Neural crest cell (in vitro differentiated cells): ENCODE measurements around the gene PARD6B. TPM values are rescaled to one million over a fixed set of nuclear protein-coding genes. Genes with fewer than 3 reads are reported as not detected.
"Not testable (repeated sequence)": the region's sequence is repeated elsewhere in the genome, so short reads cannot be mapped to it uniquely, and the experiment has no call there.

ENCODE experiments used
- DNase-seq: peaks from one replicate; pipeline ENCODE4 v3.0.0; 2021; ENCODE audit warnings: low read depth, mixed read lengths, low spot score
- H3K27ac Mint-ChIP-seq: one replicate; pipeline ENCODE4 v1.8.0; 2021; ENCODE audit warnings: mild to moderate bottlenecking, mixed read lengths; ENCODE audit not compliant: unreplicated experiment
- H3K27me3 Mint-ChIP-seq: 2 replicates; pipeline ENCODE4 v1.8.0; 2021; ENCODE audit warnings: low read depth, mild to moderate bottlenecking, mixed read lengths
- H3K36me3 Mint-ChIP-seq: 2 replicates; pipeline ENCODE4 v1.8.0; 2021; ENCODE audit warnings: low read depth, mild to moderate bottlenecking, mixed read lengths
- H3K4me1 Mint-ChIP-seq: 2 replicates; pipeline ENCODE4 v1.8.0; 2021; ENCODE audit warnings: mixed read lengths
- H3K4me3 Mint-ChIP-seq: one replicate; pipeline ENCODE4 v1.8.0; 2021; ENCODE audit warnings: mild to moderate bottlenecking, mixed read lengths
- H3K9me3 Mint-ChIP-seq: 2 replicates; pipeline ENCODE4 v1.8.0; 2021; ENCODE audit warnings: mixed read lengths
- total RNA-seq: library from RNA; stranded (reverse); gene quantifications from 2 replicates; pipeline ENCODE4 v1.2.1, GENCODE V29; 2021
- TF ChIP-seq, protein P1 (sequence below): fragments of 200-600 bp; sonication (generic); conservative IDR thresholded peaks from 2 replicates; pipeline ENCODE4 v1.5.0; 2021; ENCODE audit warnings: antibody characterized with exemption, mild to moderate bottlenecking

Gene PARD6B
- total RNA-seq, 1 donor from 2014 or later: 9.5 TPM

GRCh38 chr20:50759678-50760077 is 28.3 kb downstream of the PARD6B start:
- Mint-ChIP-seq H3K27me3 (no peaks in the 10 kb centered on the region), H3K36me3 (no peaks in the 10 kb centered on the region), H3K4me3 (no peak overlapping the region), H3K9me3 (no peaks in the 10 kb centered on the region), H3K4me1 (peaks cover 9% of the 10 kb centered on the region), H3K27ac (no peak overlapping the region)
- TF ChIP-seq, protein P1, sequence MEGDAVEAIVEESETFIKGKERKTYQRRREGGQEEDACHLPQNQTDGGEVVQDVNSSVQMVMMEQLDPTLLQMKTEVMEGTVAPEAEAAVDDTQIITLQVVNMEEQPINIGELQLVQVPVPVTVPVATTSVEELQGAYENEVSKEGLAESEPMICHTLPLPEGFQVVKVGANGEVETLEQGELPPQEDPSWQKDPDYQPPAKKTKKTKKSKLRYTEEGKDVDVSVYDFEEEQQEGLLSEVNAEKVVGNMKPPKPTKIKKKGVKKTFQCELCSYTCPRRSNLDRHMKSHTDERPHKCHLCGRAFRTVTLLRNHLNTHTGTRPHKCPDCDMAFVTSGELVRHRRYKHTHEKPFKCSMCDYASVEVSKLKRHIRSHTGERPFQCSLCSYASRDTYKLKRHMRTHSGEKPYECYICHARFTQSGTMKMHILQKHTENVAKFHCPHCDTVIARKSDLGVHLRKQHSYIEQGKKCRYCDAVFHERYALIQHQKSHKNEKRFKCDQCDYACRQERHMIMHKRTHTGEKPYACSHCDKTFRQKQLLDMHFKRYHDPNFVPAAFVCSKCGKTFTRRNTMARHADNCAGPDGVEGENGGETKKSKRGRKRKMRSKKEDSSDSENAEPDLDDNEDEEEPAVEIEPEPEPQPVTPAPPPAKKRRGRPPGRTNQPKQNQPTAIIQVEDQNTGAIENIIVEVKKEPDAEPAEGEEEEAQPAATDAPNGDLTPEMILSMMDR: no peak
- DNase-seq: no peak

- Mint-ChIP-seq H3K27ac (no peak overlapping the region), H3K27me3 (peaks cover 2% of the 10 kb centered on the region), H3K4me1 (peaks cover 9% of the 10 kb centered on the region), H3K9me3 (no peaks in the 10 kb centered on the region), H3K36me3 (no peaks in the 10 kb centered on the region), H3K4me3 (no peak overlapping the region)
- TF ChIP-seq, protein P1: no peak
- DNase-seq: no peak
Observed at GRCh38 chr20:50762045-50762422, 30.7 kb downstream of the PARD6B start.

DNA sequence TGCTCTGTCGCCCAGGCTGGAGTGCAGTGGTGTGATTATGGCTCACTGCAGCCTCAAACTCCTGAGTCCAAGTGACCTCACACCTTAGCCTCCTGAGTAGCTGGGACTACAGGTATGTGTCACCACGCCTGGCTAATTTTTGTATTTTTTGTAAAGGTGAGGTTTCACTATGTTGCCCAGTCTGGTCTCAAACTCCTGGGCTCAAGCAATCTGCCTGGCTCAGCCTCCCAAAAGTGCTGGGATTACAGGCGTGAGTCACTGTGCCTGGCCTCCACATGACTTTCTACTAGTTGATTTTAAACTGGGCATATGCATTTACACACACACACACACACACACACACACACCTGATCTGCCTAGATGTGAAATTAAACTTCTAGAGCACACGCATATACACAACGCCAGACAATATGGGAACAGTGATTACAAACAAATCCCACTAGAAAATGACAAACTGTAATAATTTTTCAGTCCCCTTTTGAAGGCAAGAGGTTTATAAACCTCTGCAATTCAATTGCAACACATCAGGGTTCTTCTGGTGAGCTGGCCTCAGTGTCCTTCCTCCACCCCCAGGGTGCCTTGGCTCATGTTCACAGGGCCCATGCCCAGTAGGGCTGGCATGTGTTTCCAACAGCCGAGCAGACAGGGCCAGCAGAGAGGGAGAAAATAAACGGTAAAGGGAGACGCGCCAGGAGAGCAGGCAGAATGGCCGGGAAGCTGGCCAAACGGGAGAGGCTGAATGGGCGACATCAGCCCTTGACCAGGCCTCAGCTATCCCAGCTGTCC is 31.2 kb downstream of the PARD6B start:
- TF ChIP-seq, protein P1: no peak
- Mint-ChIP-seq H3K27me3 (peaks cover 2% of the 10 kb centered on the region), H3K9me3 (no peaks in the 10 kb centered on the region), H3K27ac (no peak overlapping the region), H3K4me1 (peaks cover 15% of the 10 kb centered on the region), H3K4me3 (no peak overlapping the region), H3K36me3 (no peaks in the 10 kb centered on the region)
- no peak for DNase-seq

- H3K27me3 Mint-ChIP-seq, H3K4me3 Mint-ChIP-seq, H3K9me3 Mint-ChIP-seq, DNase-seq, H3K27ac Mint-ChIP-seq, H3K36me3 Mint-ChIP-seq: not testable (repeated sequence)
- peaks cover 18% of the 10 kb centered on the region for H3K4me1 Mint-ChIP-seq
Observed at GRCh38 chr20:50763550-50764458, 32.4 kb downstream of the PARD6B start.

GRCh38 chr20:50765251-50765650 is 33.9 kb downstream of the PARD6B start:
- not testable (repeated sequence) for H3K4me3 Mint-ChIP-seq
- peaks cover 18% of the 10 kb centered on the region for H3K4me1 Mint-ChIP-seq

DNA sequence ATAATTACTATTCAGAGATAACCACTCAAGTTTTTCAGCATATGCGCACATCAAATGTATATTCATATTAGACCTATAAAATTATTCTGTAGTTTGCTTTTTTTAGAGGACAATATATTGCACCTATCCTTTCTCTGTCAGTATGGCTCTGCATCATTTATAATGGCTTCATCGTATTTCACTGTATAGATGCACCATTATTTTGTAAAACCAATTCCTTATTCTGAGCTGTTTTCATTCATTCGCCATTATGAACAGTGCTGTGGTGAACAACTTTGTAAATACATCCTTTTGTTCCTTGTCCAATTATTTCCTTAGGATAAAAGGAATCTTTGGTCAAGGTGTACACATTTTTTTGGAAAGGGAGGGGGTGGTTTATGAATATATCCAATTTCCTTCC is 34.3 kb downstream of the PARD6B start:
- Mint-ChIP-seq H3K27ac (no peak overlapping the region), H3K27me3 (peaks cover 2% of the 10 kb centered on the region), H3K4me3 (no peak overlapping the region), H3K36me3 (no peaks in the 10 kb centered on the region), H3K4me1 (peaks cover 18% of the 10 kb centered on the region), H3K9me3 (no peaks in the 10 kb centered on the region)
- TF ChIP-seq, protein P1: no peak
- DNase-seq: no peak

More at GRCh38 chr20:50765251-50765650, 33.9 kb downstream of the PARD6B start:
- not testable (repeated sequence) for H3K27ac Mint-ChIP-seq, H3K9me3 Mint-ChIP-seq, H3K27me3 Mint-ChIP-seq, DNase-seq, H3K36me3 Mint-ChIP-seq

DNA sequence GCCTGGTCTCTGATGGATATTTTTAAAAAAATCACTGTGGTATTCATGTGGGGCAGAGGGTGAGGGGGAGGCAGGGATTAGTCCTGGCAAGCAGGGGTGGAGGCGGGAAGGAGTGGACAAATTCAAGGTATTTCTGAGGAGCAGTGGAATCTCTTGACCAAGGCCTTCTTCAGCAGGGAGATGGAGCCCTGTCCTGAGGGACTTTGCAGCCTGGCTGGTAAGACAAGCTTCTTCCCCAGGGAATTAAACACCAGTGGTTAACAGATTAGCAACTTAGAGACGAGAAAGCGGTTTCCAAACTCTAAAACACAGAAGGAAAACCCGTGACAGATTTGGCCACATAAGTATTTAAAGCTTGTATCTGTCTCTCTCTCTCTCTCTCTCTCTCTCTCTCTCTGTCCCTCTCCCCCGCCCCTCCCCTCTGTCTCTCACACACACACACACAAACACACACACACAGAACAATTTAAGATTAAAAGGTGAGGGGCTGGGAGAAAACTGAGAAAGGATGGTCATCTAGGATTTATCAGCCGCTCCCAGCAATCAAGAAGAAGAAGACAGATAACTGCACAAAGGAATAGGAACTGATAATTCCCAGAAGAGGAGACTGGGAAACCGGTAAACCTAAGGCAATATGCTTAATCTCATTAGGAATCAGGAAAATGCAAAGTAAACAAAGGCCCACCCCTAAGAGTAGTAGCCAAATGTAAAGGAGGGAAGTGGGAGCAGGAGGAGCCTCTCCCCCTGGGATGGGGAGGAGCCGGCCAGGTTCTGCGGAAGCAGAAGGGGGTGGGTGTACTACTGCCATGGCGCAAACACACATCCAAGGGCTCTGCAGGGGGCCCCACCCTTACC is 35.8 kb downstream of the PARD6B start:
- Mint-ChIP-seq H3K4me1 (peaks cover 16% of the 10 kb centered on the region), H3K27ac (peak overlapping the region; percentile 87)
- H3K4me3 Mint-ChIP-seq, H3K36me3 Mint-ChIP-seq, DNase-seq, H3K27me3 Mint-ChIP-seq, H3K9me3 Mint-ChIP-seq: not testable (repeated sequence)

DNA sequence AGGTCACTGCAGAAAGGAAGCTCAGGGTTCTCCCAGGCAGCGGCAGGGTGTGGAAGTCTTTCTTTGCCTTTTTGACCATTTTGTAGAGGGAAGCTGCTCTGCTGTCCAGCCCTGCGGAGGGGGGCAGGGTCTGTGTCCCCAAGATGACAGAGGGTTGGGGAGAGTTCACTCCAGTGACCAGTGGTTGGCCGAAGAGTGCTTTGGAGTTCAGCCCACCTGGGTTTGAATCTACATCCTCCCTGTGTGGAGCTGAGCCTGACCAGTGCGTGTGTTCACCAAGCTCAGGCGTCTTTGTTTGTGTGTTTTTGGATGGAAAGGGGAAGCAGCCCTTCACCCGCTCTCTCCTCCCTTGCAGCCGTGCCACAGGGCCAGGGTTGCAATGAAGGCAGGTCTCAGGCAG is 37.6 kb downstream of the PARD6B start:
- not testable (repeated sequence) for H3K27ac Mint-ChIP-seq, H3K36me3 Mint-ChIP-seq, H3K4me3 Mint-ChIP-seq, H3K9me3 Mint-ChIP-seq, H3K27me3 Mint-ChIP-seq, DNase-seq
- H3K4me1 Mint-ChIP-seq: peaks cover 16% of the 10 kb centered on the region
